ENCODE data around the gene CDK2.

The CDK2 gene

DNA sequence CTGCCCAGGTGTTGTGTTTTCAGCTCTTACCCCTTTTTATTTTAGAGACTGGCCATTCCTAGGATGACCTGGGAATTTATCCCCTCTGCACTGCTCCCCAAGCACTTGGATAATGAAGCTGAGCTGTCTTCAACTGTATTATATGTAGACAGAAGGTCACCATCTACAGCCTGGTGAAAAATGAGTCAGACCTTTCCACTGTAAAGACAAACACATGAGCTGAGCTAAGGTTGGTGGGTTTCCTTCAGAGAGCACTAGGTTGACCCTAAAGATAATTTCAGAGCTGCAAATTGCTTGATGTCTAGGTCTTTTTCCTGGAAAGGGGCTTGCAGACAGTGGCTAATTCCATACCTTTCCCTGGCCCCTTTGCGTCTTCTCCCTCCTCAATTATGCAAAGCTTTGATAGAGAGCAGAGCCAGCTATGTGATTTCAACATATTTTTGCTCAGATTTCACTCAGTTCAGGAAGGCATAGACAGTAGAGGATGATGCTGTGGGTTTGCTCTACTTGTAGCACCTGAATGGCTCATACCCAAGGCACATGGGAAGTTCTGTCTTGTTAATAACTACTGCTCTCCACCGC is 45.0 kb downstream of the CDK2 start:
- DNase-seq (ENCODE audit: low read depth in 1 of 2, low spot score in 1 of 2): no peak

DNA sequence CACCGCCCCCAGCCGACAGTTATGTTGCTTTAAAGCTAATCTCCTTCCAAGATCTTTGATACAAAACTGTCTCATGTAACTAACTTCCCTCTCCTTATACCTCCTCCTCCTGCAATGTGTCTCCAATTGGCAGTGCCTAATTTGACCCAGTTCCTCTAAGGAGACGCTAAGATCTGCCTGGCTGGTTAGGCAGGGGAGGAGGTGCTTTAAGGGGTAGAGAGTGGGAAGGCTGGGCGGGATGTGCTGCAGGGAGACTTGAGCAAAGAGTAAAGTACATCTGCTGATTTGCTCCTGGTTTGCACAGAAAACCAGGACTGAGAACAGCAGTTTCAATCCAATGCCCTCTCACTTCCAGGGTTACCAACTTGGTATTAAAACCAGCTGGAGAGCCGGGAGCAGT is 46.9 kb downstream of the CDK2 start:
- DNase-seq (ENCODE audit: low read depth in 1 of 2, low spot score in 1 of 2): no peak

DNA sequence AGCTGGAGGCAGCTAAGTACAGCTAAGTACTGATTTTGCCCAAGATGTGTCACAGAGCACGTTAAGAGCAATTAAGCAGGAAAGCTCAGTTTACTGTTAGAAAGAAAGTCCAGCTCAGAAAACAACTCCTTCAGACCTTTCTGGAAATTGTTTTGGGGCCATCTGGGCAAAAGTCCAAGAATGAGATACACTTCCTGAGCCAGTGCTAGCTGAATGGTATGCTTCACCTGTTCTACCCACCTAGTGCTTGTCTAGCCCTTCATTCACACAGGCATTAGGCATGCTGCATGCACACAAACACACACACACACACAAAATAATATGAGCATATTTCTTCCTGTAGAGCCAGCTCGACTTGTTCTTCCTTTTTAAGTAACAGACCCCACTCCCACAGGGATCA is 47.6 kb downstream of the CDK2 start:
- DNase-seq (ENCODE audit: low read depth in 1 of 2, low spot score in 1 of 2): no peak

DNA sequence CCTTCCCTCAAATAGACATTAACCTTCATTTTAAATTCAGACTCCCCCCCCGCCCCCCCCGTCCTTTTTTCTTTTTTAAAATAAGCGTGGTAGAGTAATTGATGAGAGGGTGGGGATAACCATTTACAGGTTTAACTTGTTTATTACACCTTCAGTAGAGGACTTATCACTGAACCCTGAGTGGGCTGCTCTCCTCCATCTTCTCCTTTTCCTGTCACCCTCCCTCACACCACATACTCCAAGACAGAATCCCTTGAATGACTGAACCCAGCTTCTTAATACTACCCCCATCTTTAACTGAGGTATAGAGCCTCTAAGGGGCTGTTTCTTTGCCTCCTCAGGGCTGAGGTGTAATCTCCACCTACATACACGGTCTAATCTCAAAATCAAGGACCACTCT is 50.6 kb downstream of the CDK2 start:
- DNase-seq (ENCODE audit: low read depth in 1 of 2, low spot score in 1 of 2): no peak

DNA sequence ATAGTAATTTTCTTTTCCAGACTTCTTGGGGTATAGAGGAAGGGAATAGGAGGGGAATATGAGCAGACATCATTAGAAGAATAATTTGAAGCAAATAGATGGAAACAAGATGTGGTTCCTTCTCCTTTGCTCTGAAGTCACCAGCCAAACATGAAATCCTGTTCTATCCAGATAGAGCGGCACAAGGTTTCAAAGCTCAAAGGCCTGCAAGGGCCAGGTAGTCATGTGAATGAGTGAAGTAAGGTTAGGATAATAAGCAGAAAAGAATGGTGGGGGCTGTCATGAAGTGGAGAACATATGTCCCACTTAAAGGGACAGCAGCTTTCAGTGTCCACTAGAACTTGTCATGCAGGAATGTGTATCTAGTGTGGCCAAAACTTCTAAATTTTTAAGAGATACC is 51.7 kb downstream of the CDK2 start:
- DNase-seq (ENCODE audit: low read depth in 1 of 2, low spot score in 1 of 2): no peak

DNA sequence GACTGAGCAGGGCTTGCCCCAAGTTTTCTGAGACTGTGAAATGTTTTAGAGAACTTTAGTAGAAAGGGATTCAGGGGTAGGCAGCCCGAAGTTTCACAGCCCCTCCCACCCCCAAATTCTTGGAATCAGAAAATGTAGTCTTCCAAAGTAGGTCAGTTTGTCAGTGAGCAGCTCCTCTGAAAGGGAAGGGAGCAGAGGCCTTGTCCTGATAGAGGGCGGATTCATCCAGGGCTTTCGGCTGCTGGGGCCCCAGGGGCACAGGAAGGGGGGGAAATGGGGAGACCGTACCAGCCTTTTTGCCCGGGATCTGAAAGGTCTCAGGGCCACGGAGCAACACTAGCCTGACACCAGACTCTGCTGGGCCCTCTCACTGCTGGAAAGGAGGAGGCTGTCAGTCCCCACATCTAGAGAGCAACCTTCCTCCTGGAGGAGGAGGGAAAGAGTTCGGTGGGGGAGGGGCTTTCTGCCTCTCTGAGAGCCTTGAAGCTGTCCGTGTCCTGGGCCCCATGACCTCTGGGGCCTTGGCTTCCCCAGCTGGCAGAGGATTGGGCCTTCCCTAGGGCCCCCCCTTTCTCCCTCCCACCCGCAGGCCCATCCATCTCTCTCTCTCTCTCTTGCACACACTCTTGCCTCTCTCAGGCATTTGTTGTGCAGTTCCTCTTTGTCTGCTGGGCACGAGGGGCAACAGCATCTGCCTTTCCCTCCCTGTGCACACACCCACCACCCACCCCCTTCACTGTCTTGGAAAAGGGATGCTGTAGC is 54.0 kb downstream of the CDK2 start, which contains the start of gene IKZF4:
Gene IKZF4, plus strand, starts transcription at position 621 of the 762 bp plus-strand sequence. CDS start 451 bp downstream, outside the sequence.
- no peak for DNase-seq (ENCODE audit: low read depth in 1 of 2, low spot score in 1 of 2)

DNA sequence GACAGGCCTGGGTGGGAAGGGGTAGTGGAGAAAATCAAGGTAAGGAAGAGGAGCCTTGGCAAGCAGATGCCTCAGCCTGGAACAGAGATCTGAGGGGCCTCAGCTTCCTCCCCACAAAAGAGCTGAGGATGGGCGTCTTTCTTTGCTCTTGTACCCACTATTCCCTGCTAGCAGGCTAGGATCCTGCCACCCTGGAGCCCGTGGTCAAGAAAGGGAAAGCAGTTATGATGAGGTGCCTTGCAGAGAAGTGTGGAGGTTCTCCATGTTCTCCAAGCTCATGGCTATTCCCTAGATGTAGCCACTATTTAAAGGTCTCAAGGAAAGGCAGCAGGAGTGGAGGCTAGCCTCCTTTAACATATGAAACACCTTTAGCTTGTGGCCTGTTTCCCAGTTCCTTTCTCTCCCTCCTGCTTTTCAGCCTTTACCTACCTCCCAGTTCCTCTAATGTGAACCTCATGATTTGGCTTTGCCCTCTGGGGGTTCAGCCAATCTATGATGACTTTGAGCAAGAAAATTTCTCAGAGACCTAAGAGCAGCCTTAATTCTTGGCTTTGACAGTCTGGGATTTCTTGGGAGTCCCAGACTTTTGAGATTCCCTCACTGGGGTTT is 55.4 kb downstream of the CDK2 start:
- no peak for DNase-seq (ENCODE audit: low read depth in 1 of 2, low spot score in 1 of 2)
